T-helper 2 cell treated with Interferon-gamma antibody and Interleukin-4, amounts not matched to agents 100 ng/mL and 5 ng/mL, for 36 hours (primary cell): ENCODE measurements around the gene RPL41. TPM values are rescaled to one million over a fixed set of nuclear protein-coding genes. Genes with fewer than 3 reads are reported as not detected.

Experiments used
- intact Hi-C: fragments of 100-400 bp; cut with micrococcal nuclease; formaldehyde crosslinking; loops from one replicate; pipeline ENCODE4 v1.15.1; 2023
- total RNA-seq: library from RNA; stranded (reverse); gene quantifications from 2 replicates; pipeline ENCODE4 v1.2.3, GENCODE V29; 2022

RPL41 gene
- total RNA-seq, 1 donor from 2014 or later, result 3,715 TPM

DNA sequence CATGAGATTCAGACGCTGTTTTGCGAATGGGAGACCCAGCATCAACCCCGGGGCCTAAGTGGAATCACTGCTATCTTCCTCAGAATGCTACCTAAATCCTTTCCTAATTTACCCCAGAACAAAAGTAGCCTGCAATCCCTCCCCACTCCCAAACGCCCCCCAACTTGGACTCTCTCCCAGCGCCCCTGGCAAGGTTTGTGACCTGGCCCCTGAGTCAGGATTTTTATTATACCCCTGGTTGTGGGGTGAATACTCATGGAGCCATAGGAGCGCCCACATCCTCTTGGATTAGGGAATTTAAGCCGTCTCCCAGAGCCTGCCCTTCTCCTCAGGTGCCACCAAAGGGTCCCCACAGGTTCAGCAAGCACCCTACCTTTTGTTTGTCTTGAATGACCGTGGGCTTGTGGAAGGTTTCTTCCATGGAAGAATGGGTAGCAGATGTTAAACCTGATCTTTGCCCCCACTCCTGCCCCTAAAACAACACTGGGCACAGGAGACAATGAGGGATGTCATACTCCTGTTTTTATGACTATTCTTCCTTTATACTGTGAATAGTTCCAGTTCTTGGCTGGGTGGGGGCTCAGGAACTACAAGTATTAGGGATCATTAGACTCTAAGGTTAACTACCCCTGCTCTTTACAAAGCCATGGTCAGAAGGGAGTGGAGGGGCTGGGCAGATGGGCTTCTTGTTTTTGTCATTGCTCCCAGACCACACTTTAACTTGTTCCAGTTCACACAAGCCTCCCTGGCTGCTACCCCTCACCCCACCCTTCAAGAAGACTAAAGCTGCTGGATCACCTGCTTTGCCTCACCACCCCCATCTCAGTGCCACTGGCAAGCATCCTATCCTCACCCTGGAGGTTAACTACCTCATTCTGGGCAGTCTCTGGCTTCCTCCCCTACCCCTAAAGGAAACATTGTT, 36.6 kb downstream of the RPL41 start:
- intact Hi-C loops, result loop anchor here (1.0 to 5.0 kb wide), 4 partner anchors 7 to 226 kb away; partner anchors contain the start of genes ESYT1, PYM1 and ZC3H10

DNA sequence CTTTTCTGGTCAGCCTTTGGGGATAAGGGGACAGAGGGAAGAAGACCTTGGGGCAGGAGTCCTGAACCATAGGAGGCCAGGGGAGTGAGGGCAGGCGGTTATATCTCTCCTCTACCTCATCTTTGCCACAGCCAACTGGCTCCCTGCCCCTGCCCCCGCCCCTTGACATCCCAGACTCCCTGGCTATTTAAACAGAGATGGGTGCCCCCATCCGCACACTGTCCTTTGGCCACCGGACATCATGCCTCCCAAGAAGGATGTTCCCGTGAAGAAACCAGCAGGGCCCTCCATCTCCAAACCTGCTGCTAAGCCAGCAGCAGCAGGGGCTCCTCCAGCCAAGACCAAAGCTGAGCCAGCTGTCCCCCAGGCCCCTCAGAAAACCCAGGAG, 37.2 kb downstream of the RPL41 start:
- intact Hi-C loops, result loop anchor here (5.0 kb wide), 1 partner anchor 226 kb away; the partner anchor contains the start of gene PYM1

DNA sequence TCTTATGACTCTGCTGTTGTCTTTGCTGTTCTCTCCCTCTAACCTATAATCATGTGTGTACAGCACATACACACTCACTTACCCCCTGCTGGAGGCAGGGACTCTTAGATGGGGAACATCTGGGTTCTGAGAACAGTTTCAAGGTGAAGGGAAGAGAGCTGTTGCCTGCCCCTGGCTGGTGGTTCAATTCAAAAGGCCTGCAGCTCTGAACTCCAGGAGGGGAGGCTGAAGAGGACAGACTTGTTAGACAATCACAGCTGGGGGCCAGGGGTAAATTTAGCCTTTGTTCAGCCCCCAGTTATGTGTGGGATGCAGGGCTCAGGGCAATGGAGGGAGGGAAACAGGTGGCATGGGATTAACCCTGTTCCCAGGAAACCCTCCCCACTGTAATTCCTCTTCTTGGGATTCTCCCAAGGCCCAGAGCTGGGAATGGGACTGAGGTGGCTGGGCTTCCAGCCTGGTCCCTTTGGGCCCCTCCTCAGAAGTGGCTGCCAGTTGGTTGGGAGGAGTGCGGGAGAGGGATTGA, 37.9 kb downstream of the RPL41 start:
- intact Hi-C loops, result loop anchor here (5.0 kb wide), 1 partner anchor 227 kb away; the partner anchor contains the start of gene PYM1

DNA sequence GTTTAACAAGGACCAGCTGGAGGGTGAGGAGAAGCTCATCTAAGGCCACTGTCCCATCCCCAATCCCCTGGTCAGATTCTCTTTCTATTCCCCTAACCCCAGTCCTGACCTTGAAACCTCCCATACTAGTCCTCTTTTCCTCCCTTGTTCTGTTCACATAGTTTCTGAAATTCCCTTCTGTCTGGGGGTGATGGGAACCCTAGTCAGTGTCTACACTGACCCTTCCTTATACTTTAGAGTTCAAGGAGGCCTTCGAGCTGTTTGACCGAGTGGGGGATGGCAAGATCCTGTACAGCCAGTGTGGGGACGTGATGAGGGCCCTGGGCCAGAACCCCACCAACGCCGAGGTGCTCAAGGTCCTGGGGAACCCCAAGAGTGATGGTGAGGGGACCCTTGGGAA, 38.4 kb downstream of the RPL41 start:
- intact Hi-C loops, result loop anchor here (5.0 kb wide), 1 partner anchor 228 kb away; the partner anchor contains the start of gene PYM1

DNA sequence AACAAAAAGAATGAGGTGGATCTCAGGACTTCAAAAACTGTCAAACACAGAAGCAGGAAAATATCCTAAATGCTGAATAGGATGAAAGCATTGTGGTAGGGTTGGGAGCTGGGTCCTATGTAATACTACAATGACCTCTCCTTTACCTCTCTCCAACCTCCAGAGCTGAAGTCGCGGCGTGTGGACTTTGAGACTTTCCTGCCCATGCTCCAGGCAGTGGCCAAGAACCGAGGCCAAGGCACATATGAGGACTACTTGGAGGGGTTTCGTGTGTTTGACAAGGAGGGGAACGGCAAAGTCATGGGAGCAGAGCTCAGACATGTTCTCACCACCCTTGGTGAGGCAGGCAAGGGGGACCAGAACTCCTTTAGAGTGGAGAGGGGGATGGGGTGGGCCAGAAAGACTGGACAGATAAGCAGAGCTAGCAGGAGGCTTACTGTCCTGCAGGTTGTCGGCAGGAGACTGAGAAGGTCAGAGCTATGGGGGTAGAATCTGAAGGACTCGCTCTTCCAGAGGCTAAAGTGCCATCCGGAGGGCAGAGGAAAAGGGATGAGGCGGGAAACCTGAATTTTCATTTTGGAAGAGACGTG, 38.9 kb downstream of the RPL41 start:
- intact Hi-C loops, result no loop called here

DNA sequence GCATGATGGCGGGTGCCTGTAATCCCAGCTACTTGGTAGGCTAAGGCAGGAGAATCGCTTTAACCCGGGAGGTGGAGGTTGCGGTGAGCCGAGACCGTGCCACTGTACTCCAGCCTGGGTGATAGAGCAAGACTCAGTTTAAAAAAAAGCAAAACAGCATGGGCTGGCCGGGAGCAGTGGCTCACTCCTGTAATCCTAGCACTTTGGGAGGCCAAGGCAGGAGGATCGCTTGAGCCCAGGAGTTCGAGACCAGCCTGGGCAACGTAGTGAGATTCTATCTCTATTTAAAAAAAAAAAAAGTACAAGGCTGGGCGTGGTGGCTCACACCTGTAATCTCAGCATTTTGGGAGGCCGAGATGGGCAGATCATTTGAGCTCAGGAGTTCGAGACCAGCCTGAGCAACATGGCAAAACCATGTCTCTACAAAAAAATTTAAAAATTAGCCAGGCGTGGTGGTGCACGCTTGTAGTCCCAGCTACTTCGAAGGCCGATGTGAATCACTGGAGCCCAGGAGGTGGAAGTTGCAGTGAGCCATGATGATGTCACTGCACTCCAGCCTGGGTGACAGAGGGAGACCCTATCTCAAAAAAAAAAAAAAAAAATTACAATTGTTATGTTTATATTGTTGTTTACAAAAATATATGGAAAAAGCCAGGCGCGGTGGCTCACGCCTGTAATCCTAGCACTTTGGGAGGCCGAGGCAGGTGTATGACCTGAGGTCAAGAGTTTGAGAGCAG, 40.2 kb downstream of the RPL41 start:
- intact Hi-C loops, result loop anchor here (1.0 kb wide), 2 partner anchors 32 to 38 kb away; partner anchors contain the start of gene ZC3H10

DNA sequence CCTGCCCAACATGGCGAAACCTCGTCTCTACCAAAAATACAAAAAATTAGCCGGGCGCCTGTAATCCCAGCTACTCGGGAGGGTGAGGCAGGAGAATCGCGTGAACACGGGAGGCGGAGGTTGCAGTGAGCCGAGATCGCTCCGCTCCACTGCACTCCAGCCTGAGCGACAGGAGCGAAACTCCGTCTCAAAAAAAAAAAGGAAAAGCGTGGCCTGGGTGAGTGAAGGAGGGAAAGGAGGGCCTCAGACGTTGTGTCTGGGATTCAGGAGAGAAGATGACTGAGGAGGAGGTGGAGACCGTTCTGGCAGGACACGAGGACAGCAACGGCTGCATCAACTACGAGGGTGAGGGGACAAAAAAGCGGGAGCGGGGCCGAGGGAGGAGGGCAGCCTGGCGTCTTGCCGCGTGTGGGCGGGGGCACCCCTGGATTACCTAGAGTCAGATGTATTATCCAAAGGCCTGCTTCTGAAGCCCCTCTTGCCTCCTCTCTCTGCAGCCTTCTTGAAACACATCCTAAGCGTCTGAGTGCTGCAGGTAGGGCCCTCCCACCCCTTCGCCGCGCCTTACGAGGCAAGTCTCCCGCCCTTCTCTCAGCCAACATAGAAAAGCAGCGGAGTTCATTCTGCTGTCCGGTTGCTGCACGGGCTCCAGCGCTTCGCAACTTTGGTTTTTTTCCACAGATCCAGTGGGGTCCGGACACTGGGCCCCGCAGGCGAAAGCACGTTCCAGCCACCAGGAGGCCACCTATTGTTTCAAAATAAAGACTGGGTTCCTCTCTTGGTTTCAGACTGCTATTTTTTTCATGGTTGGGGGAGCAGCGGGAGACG, 41.0 kb downstream of the RPL41 start:
- intact Hi-C loops, result loop anchor here (1.0 to 2.0 kb wide), 4 partner anchors 31 to 67 kb away; partner anchors contain the start of genes NABP2, PA2G4 and ZC3H10

DNA sequence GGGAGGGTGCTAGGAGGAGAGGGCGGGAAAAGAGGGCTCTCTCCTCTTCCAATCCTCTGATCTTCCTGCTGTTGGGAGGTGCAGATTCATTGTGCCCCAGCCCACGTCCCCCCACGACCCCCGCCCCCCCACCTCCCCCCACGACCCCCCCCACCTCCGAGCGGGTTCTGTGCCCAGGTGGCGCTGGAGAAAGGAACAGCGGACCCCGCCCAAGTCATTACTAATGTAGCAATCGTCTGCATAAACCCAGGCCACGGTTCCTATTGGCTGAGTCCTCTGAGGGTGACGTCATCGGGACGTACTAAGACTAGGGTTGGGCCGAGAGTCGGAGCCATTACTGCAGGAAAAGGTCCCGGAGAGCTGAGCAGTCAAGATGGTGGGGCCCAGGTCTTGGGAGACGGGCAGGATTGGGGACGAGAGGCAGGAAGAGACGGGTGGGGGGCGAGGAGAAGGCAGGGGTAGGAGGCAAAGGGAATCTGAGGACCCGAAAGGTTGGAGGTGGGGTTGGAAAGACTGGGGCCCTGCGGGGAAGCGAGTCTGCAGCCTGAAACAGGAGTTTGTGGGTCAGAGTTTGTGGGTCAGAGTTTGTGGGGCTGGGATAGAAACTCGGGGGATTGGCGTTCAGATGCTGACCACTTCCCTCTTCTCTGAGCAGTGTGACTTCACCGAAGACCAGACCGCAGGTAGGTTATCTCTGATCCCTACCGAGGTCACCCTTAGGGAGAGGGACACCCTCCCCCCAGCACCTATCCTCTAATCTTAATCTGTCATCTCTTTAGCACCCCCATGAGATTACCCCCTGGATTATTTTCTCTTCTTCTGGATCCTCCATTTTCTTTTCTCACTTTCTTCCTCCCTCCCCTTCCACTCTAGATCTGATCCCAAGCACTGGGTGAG, 41.8 kb downstream of the RPL41 start, which contains the start of gene MYL6:
Gene MYL6, plus strand, starts transcription at position 331 of the 897 bp plus-strand sequence. Its CDS starts 43 bp downstream, at position 374.
- intact Hi-C loops, result loop anchor here (2.0 kb wide), 2 partner anchors 53 to 67 kb away; partner anchors contain the start of genes NABP2 and PA2G4

DNA sequence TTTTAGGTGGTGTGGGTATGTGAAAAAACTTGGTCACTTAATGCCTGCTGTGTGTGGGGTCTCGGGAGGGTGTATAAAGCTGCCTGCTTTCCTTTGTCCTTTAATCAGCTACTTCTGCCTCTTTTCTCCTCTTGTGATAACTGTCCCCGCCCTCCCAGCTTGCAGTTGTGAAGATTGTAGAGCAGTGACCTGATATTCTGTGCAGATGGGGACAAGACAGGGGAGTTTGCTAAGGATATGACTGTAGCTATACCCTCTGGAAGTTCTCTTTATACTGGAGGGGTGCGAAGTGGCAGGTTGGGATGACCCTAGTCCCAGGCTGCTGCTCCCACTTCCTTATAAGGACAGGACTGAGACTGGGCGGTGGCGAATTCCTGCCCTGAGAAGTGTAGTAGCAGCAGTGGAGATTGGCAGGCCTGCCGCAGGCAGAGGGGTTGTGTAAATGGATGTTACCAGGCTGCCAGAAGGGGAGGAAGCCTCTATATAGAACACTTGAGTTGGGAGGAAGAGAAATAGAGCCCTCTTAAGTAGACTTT, 42.6 kb downstream of the RPL41 start:
- intact Hi-C loops, result loop anchor here (2.0 kb wide), 2 partner anchors 54 to 66 kb away; partner anchors contain the start of genes NABP2 and PA2G4

DNA sequence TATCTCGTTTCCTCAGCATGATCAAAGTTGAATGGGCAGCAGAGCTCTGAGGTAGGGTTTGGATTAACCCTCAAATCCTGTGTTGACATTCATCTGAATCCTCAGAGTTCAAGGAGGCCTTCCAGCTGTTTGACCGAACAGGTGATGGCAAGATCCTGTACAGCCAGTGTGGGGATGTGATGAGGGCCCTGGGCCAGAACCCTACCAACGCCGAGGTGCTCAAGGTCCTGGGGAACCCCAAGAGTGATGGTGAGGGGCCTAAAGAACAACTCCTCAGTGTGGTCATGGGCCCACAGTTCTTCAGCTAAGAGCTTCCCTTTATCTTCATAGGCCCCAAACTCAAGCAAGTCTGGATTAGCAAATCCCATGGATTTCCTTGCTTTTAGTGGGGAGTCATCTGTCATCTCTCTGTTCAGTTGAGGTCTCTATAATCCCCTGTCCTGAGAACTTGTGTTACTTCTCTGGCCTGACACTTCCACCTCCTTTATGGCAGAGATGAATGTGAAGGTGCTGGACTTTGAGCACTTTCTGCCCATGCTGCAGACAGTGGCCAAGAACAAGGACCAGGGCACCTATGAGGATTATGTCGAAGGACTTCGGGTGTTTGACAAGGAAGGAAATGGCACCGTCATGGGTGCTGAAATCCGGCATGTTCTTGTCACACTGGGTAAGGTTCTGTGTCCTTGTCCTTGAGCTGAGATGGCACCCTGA, 43.2 kb downstream of the RPL41 start:
- intact Hi-C loops, result loop anchor here (1.0 to 2.0 kb wide), 4 partner anchors 7 to 65 kb away; partner anchors contain the start of genes MYL6B, NABP2 and PA2G4

DNA sequence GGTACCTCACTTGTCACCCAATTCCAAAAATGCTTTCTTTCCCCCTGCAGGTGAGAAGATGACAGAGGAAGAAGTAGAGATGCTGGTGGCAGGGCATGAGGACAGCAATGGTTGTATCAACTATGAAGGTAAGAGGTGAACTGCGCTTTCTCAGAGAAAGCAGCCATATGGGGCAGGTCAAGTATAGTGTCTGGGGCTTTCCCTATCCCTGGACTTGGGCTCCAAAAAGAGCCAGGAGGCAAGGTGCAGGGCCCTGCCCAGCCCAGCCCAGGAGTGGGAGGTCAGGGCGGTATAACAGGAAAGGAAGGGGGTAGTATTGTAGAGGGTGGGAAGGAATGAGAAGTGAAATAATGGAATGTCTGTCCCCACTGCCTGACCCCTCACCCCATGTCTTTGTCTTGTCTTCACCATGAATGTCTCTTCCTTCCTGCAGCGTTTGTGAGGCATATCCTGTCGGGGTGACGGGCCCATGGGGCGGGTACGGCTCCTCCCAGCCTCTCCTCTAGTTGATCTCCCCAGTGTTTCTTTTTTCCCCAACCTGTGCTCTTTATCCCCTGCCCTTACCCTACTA, 43.8 kb downstream of the RPL41 start:
- intact Hi-C loops, result loop anchor here (1.0 kb wide), 2 partner anchors 8 to 34 kb away; partner anchors contain the start of gene MYL6B

DNA sequence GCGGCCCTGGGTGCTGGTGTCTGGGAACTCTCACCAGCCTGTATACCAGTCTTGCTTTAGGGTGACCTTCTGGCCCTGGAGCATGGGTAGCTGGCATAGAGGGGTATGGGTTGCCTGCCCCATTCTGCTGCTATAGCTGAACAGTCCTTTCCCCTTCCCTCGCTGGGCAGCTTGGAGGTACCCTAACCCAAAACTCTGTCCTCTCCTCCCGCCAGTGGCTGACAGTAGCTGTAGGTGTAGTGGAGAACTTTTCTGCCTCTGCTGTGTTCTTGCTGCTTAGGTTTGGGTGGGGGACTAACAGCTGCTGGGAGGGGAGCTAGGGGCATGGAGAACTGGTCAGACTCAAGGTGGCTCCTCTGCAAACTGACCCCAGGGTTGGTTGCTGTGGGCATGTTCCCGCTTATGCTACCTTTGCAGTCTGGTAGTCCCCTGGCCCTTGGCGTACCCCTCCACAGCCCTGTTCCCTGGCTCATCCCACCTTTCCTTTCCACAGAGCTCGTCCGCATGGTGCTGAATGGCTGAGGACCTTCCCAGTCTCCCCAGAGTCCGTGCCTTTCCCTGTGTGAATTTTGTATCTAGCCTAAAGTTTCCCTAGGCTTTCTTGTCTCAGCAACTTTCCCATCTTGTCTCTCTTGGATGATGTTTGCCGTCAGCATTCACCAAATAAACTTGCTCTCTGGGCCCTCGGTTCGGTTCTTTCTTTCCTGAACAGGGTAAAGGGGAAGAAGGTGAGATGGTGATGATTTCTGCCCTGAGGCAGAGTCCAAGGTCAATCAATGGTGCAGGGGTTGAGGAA, 44.7 kb downstream of the RPL41 start:
- intact Hi-C loops, result loop anchor here (1.0 kb wide), 2 partner anchors 9 to 35 kb away; partner anchors contain the start of gene MYL6B

DNA sequence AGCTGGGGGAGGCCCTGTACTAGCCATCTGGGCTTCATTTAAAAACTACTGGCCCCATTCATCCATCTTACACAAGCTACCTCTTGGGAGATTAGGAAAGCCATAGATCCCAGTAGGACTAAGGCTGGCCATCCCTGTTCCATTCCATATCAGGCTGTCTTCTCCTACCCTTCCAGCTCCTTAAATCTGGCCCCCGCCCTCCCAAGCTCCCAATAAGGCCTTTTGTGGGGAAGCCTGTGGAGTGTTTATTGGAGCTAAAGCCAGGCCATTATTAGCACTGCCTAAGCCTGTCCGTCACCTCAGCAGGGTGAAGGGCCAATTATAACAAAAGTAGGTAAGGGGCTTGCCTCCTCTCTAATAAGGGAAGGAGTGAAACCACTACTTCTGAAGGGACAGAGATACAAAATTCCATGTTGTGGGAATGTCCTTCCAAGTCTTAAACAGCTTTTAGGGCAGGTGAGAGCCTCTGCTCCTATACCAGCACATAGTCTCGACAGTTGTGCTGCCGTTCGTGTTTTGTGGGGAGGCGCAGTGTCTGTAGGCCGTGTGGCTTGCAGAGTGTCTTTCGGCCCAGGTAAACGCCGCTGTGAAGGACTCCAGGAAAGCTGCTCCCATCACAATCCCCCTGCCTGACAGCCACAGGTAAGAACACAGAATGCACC, 45.4 kb downstream of the RPL41 start:
- intact Hi-C loops, result no loop called here

DNA sequence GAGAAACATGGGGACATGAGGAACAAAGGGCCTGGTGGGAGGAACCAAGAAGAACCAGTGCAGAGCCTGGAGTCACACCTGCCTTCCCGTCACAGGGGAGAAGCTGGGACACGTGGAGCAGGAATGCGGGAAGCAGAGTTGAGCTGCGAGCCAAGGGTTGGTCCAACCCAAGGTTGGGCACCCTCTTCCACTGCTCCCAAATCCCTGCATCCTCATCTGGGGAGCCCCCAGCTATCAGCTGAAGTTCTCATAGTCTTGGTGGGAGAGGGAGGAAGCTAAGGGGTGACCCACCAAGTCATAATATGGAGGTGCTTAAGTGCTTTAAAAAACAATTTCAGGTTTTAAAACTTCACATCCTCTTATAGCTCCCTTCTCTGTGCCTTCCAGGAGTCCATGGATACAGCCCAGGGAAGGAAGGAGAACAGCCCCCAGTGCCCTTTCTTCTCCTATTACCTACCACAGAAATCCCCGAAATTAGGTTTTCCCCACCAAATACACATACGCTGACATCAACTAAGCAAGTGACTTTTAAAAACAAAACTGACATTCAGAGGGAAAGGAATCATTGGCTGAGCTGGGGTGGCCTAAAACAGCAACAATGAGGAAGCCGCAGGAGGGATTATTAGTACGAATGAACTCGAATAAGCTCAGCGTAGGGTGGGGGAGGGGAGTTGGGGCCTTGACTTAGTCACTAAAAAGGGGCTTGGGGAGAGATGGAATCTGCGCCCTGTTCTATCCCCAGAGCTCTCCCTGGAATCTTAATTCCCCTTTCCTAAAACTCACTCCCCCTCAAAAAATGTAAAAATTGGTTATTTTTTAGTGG, 46.2 kb downstream of the RPL41 start:
- intact Hi-C loops, result no loop called here
